ENCODE measurements around the gene IMPDH1. TPM values are rescaled to one million over a fixed set of nuclear protein-coding genes. Genes with fewer than 3 reads are reported as not detected.

IMPDH1 gene
- total and polyA plus RNA-seq, 9 of the 15 experiments (the other 6 are each of a cell fraction or from before 2014, with no cell fraction given): 0.80 to 118 (median 64.3) TPM

- no peak for FAIRE-seq
- CTCF ChIA-PET (ENCODE audit: low intra/inter-chr PET ratio): interaction anchor here (0.8 kb wide), 1 partner anchor 13 kb away, joined by 3 read pairs; no protein-coding TSS in a partner anchor
These were observed 39.3 kb downstream of the IMPDH1 start for GRCh38 chr7:128370491-128370890.

More at GRCh38 chr7:128370491-128370890, 39.3 kb downstream of the IMPDH1 start:
- Histone ChIP-seq H3K36me3 (ENCODE audit: control insufficient read depth, insufficient read depth, low read length) (no peaks in the 10 kb centered on the region), H3K9me3 (replicated peaks; ENCODE audit: control insufficient read depth, insufficient read depth, low read depth, low read length) (no peaks in the 10 kb centered on the region), H3K9me1 (ENCODE audit: control insufficient read depth, insufficient read depth, low read length) (no peaks in the 10 kb centered on the region), H3K27ac (ENCODE audit: extremely low read depth, low read depth, low read length) (no peak overlapping the region), H3K27me3 (ENCODE audit: control insufficient read depth in 2 of 2, insufficient read depth in 2 of 2, low read length in 2 of 2) (peaks cover 3 to 7% of the 10 kb centered on the region in 2 experiments; a peak in 3 of 5 replicates), H3K4me2 (ENCODE audit: insufficient read depth, low read length) (no peak overlapping the region), H3K9ac (ENCODE audit: insufficient read depth in 1 of 2, low read depth in 2 of 2, low read length in 2 of 2) (no peak overlapping the region), H3K4me3 (no peak overlapping the region), H3K79me2 (ENCODE audit: control insufficient read depth, insufficient read depth, low read length) (no peaks in the 10 kb centered on the region), H2AFZ (ENCODE audit: low read depth, low read length) (no peak overlapping the region), H4K20me1 (replicated peaks; ENCODE audit: control insufficient read depth, insufficient read depth, low read length) (no peaks in the 10 kb centered on the region), H3K4me1 (replicated peaks in 1 of 2; ENCODE audit: control insufficient read depth in 2 of 2, insufficient read depth in 2 of 2, low read length in 2 of 2) (no peaks in the 10 kb centered on the region)
- TF ChIP-seq ZFP91 (CRISPR knock-in tag; IDR thresholded peaks at IDR 0.05) (no peak), ZNF512 (tag; IDR thresholded peaks at IDR 0.05) (no peak), PKNOX1 (IDR thresholded peaks at IDR 0.05) (peak; percentile 67)
- no TSS peak for BruUV-seq (replicated peaks)
- POLR2A ChIA-PET: no interaction called here
- no peak for ATAC-seq
- WGBS (ENCODE audit: insufficient coverage, low coverage, missing lambda C conversion rate): 8% methylated on average over 4 of the region's 4 CpGs
- intact Hi-C loops (cut with micrococcal nuclease): no loop called here
- DNase-seq (ENCODE audit: extremely low read depth in 1 of 4, low spot score in 3 of 4): no peak
- in situ Hi-C loops (cut with MboI): no loop called here
